NCI-H1930 (cell line): Measurements from ENCODE around the gene F10.

ENCODE experiments used
- DNase-seq, 2 experiments: peaks; one replicate each; lab custom pipeline; 2025; lab: John Stamatoyannopoulos, UW

The F10 gene

GRCh38 chr13:113169277-113170272 lies 47.0 kb downstream of the F10 start:
- no peak for DNase-seq

GRCh38 chr13:113170511-113170910 lies 47.9 kb downstream of the F10 start:
- DNase-seq = no peak

GRCh38 chr13:113171250-113172125 lies 48.9 kb downstream of the F10 start:
- DNase-seq = no peak

DNA sequence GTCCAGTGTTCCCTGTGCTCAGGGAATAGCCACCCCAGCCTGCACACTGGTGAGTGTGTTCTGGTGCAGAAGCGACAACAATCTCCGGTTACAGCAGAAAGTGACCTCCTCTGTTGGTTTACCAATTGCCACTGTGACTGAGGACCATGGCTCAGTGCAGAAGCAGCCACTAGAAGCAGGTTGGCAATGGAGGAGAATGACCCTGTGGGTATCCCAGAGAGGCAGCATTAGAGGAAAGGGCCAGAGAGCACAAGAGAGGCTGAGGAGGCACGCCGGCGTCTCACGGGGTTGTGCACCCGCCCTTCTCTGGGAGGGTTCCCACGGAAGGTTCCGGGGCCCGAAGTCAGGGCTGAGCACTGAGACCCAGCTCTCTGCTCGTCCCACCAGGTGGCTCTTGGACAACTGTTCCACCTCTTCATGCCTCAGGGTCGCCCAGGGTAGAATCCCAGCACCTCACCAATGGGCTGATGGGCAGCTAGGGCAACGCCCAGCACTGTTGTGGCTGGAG lies 49.9 kb downstream of the F10 start:
- no peak for DNase-seq

DNA sequence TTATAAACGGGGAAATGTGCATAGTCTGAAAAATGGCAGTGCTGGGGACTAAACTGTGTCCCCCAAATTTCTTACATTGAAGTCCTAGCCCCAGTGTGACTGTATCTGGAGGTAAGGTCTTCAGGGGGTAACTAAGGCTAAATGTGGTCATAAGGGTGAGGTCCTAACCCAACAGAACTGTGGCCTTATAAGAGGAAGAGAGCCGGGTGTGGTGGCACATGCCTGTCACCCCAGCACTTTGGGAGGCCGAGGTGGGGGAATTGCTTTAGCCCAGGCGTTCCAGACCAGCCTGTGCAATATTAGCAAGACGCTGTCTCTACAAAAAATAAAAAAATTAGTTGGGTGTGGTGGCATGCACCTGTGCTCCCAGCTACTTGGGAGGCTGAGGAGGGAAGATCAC lies 53.7 kb downstream of the F10 start:
- DNase-seq = no peak

GRCh38 chr13:113176822-113177221 lies 54.2 kb downstream of the F10 start:
- DNase-seq = no peak

GRCh38 chr13:113178070-113178895 lies 55.7 kb downstream of the F10 start:
- no peak for DNase-seq

- DNase-seq = no peak
Measured at GRCh38 chr13:113178896-113179167, 56.2 kb downstream of the F10 start.

- no peak for DNase-seq
Measured at GRCh38 chr13:113179374-113180230, 57.0 kb downstream of the F10 start.

GRCh38 chr13:113182046-113182445 lies 59.4 kb downstream of the F10 start:
- no peak for DNase-seq

DNA sequence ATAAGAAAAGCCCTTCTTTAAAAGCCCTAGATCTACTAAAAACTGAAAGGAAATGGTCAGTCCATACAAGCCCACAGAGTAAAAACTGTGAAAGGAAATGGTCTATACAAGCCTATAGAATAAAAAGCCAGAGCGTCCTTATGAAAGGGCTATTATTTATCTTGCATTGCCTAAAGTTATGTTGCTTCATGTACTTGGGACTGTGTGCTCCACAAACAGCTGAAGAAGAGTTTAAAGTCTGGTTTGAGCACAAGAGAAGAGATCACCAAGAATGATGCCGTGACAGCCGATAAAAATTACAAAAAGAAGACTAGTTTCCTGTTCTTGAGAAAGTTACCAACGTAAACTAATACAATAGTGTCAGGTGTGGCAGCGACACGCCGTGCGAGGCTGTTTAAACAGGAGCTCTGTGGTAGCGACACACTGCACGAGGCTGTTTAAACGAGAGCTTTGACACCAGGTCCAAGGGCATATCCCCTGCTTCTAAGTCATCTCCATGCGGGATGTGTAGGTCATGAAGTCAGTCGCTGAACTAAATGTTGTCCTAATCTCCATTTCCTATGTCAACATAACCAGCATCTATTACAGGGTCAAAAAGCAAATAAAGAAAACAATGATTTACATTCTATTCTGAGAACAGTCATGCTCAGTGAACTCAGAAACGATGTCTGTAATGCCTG lies 61.0 kb downstream of the F10 start:
- DNase-seq = no peak

DNA sequence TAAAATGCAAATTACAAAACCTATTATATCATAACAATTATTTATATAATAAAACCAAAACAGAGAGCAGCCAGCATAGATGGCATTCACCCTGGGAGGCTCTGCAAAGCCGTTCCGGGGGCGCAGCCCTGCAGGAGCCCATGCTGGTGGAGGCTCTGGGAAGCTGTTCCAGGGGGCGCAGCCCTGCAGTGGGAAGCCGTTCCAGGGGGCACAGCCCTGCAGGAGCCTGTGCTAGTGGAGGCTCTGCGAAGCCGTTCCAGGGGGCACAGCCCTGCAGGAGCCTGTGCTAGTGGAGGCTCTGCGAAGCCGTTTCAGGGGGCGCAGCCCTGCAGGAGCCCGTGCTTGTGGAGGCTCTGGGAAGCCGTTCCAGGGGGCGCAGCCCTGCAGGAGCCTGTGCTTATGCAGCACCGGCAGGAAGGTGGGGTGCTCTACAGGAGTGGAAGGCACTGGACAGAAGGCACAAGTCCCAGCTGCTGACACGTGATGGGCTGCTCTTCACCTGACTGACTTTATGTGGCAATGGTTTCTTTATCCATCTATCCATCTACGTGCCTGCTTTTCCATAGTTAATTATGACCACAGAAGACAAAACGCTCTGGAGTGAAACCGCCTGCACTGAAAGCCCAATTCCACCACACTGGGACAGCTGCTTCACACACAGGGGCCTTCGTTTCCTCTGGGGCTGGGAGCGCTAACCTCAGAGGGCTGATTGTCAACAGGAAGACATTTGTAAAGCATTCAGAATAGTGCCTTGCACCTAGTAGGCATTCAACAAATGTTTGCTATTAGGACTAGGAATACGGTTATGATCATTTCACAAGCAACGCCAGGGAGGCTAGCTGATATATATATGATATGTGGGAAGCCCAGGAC lies 62.2 kb downstream of the F10 start:
- DNase-seq = no peak

DNA sequence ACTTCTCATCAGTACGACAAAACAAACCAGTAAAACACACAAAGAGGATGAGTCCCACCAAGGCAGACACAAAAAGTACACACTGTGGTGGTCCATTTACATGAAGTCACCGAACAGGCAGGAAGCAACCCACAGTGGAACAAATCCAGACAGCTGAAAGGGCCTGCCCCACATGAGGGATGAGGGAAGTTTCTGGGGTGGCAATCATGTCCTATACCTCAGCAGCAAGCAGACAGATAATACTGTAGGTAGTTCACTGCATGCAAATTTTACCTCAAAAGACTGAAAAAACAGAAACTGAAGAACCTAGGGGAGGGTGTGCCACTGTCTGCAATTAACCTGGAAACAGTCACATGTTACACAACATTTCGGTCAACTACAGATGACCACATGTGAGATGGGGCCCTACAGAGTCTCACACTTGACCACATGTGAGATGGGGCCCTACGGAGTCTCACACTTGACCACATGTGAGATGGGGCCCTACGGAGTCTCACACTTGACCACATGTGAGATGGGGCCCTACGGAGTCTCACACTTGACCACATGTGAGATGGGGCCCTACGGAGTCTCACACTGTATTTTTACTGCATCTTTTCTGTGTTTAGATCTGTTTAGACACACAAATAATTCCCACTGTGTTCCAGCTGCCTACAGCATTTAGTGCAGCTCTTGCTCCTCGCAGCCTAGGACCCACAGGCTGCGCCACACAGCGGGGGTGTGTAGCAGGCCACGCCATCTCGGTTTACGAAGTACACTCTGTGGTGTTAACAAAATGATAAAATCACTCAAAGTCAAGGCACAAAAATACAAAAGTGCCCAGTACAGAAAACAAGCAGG lies 63.7 kb downstream of the F10 start:
- DNase-seq = no peak

- DNase-seq = no peak
Measured at GRCh38 chr13:113187263-113187669, 64.7 kb downstream of the F10 start.

DNA sequence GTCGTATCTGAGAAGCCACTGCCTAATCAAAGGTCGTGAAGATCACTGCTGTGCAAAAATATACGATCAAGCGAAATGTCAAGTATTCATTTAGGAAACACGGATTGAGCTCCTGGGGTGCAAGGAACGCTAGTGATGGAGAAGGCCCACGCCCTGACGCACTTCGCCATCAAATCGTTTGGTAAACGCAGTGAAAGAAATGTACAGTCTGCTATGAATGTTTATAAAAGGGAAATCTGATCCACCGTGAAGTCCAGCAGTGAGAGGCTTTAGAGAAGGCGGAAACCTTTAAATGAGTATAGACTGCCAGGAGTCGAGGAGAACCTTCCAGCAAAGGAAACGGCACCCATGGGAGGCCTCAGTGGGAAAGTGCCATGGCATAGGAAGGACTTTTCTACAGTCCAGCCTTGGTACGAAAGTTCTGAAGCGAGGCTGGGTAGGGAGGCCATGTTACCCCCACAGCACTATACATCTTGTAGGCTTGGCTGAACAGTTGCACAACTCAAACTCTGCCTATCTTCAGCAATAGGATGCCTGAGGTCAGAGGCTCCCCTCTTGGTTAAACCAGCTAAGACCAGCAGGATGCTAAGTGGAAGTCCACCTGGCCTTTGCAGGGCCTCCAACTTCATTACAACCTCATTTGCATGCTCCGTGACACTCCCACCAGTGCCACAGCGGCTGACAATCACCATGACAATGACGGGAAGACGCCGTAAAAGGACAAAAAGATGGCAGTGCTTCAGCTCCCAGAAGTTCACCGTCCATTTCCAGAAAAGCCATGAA lies 65.5 kb downstream of the F10 start:
- DNase-seq = no peak

DNA sequence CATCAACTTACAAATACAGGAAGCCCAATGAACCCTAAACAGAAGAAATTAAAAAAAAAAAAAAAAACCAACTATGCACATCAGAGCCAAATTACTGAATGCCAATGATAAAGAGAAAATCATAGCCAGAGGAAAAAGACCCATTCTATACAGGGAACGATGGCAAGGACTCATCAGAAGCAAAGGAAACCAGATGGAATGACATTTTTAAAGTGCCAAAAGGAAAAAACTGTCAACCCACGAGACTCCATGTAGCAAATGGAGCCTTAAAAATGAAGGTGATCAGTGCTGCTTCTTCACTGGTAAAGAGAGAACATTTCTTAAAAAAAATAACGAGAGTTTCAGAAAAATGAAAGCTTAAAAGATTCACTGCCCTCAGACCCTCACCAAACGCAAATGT lies 67.6 kb downstream of the F10 start:
- DNase-seq = no peak

- no peak for DNase-seq
Measured at GRCh38 chr13:113192279-113192678, 69.7 kb downstream of the F10 start.

- no peak for DNase-seq
Measured at GRCh38 chr13:113192902-113193301, 70.3 kb downstream of the F10 start.
